C1 segment of cervical spinal cord (tissue), 14 donors: ENCODE data around the gene PRPF38B.
"Not testable (repeated sequence)": the region's sequence is repeated elsewhere in the genome, so short reads cannot be mapped to it uniquely, and the experiment has no call there.

Experiments used
- DNase-seq, 14 donors: peaks; one replicate each; lab custom pipeline; 2025; lab: John Stamatoyannopoulos, UW

PRPF38B gene

GRCh38 chr1:108691942-108692723 is at the start of gene PRPF38B:
Gene PRPF38B (plus strand): TSS chr1:108692310. CDS start chr1:108692592, 282 bp downstream.
- peak; percentile 61 to 96 (median 92) for DNase-seq

- DNase-seq, result peak in 4 of 14 donors; percentile 1 to 60 (median 4)
These were observed 48.4 kb upstream of the PRPF38B start for GRCh38 chr1:108643492-108644335.

DNA sequence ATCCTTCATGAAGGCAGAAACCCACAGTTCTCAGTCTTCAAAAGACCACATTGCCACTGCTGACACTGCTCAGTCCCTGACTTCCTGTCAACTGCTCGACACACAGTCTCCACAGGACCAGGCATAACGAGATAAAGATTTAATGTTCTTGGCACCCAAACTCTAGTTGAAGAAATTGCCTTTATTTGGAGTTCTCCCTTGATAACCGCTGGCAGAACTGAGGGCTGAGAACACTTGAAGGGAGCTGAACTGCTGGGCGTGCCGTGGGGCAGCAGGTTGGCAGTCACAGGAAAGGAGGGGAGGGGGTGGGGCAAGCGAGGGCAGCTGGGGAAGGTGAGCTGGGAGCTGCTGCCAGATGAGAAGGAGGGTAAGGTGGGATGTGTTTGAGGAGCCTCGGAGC is 47.1 kb upstream of the PRPF38B start:
- DNase-seq, result no peak

DNA sequence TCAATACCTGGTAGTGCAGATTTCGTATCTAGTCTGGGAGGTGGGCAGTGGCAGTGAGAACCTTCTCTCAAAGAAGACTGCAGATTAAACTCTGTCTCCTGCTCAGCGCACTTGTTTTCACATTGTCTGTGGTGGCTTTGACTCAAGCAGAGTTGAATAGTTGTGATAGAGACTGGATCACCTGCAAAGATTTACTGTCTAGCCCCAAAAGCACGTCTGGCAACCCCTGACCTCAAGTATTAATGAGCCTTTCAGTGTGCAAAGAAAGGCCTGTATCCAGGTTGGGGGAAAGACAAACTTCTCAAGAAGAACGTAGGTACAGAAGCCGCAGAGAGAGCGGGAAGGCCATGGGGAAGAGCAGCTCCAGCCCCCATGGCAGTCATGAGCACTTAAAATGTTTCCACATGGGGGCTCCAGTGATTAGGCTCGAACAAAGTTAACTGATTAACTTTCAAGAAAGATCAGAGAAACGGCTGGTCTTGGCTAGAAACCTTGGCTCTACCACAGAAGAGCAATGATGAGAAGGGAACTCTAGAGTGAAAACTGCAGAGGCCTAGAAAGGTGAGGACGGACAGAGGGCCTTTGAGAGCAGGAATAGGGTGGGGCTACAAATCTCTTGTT is 46.4 kb upstream of the PRPF38B start:
- peak in 1 of 14 donors; percentile 2 for DNase-seq

DNA sequence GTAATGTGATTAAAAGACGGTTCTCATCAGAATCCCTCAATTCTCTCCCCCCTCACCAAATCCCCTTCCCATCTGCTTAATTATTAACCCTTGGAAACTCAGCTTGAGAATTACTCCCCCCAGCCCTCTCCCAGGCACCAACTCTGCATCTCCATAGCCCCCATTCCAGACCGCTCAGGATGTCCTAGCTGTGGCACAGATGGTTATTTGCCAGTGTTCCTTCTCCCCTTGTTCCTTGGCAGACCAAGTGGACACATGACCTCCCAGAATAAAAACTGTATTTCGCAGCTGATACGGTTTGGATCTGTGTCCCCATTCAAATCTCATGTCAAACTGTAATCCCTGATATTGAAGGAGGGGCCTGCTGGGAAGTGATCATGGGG is 45.9 kb upstream of the PRPF38B start:
- DNase-seq, result peak in 1 of 14 donors; percentile 57

DNA sequence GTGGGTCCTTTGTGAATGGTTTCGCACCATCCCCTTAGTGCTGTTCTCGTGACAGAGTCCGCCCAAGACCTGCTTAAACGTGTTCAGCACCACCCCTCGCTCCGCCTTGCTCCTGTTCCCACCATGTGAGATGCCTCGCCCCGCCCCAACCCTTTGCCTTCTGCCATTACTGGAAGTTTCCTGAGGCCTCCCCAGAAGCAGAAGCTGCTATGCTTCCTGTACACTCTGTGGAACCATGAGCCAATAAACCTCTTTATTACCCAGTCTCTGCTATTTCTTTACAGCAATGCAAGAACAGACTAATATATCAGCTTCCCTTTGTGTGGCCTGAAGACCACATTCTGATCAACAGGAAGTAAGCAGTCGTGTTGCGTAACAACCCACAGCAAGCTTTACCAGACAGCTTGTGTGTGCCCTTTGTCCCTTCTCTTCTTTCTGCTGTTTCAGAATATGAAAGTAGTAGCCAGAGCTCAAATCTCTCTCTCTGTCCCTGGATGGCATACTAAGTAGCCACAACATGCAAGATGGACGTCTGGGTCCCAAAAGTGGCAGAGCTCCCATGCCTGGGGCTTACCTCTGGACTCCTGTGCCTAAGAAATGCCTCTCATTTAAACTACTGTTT is 45.4 kb upstream of the PRPF38B start:
- peak in 11 of 14 donors; percentile 6 to 74 (median 53) for DNase-seq

DNA sequence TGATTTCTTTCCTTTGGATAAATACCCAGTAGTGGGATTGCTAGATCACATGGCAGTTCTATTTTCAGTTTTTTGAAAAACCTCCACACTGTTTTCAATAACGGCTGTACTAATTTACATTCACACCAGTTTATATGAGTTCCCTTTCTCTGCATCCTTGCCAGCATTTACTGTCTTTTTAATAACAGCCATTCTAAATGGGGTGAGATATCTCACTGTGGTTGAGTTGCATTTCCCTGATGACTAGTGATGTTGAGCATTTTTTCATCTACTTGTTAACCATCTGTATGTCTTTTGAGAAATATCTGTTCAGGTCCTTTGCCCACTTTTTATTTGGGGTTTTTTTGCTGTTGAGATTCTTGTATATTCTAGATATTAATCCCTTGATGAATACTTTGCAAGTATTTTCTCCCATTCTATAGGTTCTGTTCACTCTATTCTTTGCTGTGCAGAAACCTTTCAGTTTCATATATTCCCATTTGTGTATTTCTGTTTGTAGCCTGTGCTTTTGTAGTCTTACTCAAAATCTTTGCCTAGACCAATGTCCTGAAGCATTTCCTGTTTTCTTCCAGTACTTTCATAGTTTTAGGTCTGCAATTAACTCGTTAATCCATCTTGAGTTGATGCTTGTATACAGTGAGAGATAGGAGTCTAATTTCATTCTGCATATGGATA is 38.5 kb upstream of the PRPF38B start:
- DNase-seq, result no peak

GRCh38 chr1:108657356-108658080 is 34.6 kb upstream of the PRPF38B start:
- DNase-seq, result no peak

DNA sequence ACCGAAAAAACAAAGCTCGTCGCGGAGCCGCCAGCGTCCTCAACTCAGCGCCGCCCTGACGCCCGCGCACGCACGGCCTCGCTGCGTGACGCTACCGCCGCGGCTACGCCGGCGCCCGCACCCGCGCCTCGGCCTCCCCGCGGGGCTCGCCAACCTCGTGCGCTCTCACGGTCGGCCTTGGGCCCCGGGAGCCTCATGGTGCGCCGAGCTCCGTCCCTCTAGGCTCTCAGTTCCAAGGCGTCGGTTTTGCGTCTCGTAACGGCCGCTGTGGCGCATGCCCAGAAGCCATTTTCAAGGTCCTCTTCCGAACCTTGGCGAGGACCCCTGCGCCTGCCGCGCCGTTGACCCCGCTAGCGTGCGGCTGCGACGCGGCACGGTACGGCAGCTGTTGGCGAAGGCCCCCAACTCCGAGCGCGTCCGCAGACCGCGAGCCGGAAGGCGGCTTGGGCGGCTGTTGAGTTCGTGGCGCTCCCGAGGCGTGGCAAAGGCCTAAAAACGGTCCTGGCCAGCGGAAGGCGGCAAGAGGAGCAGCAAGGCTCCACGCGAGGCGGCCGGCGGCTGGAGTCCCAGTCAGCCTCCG is 31.0 kb upstream of the PRPF38B start, which contains the start of gene HENMT1:
Gene HENMT1 (minus strand): TSS at position 64 of the 580 bp plus-strand sequence. CDS start 1,209 bp downstream, outside the sequence.
- DNase-seq, result peak in 13 of 14 donors; percentile 24 to 81 (median 53)

- peak in 1 of 14 donors; percentile 96 for DNase-seq
These were observed 29.0 kb upstream of the PRPF38B start for GRCh38 chr1:108663074-108663473.

DNA sequence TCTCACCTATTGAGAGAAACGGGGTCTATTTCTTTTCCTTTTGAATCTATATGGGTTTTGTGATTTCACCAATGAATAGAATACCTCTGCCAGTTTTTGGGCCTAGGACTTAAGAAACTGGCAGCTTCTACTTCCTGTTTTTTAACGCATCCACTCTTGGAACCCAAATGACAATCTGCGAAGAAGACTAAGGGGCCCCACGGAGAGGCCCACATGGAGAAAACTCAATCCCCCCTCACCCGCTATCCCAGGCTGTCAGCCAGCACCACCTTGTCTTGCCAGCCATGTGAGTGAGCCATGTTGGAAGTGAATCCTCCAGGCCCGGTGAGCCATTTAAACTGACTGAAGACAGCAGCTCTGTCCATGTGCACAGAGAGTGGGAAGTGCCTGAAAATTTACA is 27.6 kb upstream of the PRPF38B start:
- peak in 2 of 14 donors; percentile 4 to 48 for DNase-seq

DNA sequence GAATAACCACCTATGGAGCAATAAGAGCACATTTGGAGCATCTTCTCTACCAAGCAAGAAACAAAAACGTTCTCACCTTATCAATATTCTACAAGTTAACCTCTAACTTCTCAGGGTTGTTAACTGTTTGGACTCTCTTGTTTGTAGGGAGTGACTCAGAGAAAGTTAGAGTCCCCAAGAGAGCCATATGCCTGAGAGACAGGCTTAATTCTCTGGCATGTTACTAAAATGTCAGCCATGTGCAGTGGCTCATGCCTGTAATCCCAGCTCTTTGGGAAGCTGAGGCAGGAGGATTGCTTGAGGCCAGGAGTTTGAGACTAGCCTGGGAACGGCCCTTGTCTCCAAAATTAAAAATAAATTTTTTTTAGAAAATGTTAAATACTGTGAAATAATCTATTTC is 27.0 kb upstream of the PRPF38B start:
- DNase-seq, result no peak

GRCh38 chr1:108665771-108666170 is 26.3 kb upstream of the PRPF38B start:
- DNase-seq, result no peak

GRCh38 chr1:108667422-108667821 is 24.7 kb upstream of the PRPF38B start:
- DNase-seq, result not testable (repeated sequence)

GRCh38 chr1:108668777-108669176 is 23.3 kb upstream of the PRPF38B start:
- no peak for DNase-seq

GRCh38 chr1:108669679-108670078 is 22.4 kb upstream of the PRPF38B start:
- DNase-seq, result no peak

GRCh38 chr1:108670131-108670773 is 21.9 kb upstream of the PRPF38B start:
- no peak for DNase-seq

GRCh38 chr1:108671143-108671542 is 21.0 kb upstream of the PRPF38B start:
- no peak for DNase-seq

DNA sequence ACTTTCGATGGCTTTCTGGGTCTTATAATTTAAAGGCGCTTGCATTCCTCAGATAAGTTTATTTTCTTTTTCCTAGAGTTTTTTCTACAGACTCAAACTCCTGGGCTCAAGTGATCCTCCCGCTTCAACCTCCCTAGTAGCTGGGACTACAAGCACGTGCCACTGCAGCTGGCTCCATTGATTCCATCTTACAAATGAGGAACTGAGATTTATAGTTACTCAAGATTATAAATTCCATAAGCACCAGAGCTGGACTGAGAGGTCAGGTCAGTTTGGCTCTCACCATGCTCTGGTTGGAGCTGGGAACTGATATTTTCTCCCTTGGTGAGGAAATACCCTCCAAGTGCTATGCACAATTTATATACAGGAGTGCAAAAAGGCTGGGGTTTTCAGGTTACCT is 13.4 kb upstream of the PRPF38B start:
- DNase-seq, result no peak
